ENCODE measurements around the gene MRPL40. TPM values are rescaled to one million over a fixed set of nuclear protein-coding genes. Genes with fewer than 3 reads are reported as not detected.

Gene MRPL40
- total RNA-seq, 1 donor from 2014 or later, result 23.3 TPM

GRCh38 chr22:19450363-19451175 is 18.2 kb downstream of the MRPL40 start:
- intact Hi-C loops (cut with DNase I), result no loop called here
- Histone ChIP-seq H3K27ac (no peak overlapping the region), H3K36me3 (peaks cover 0 to 48% of the 10 kb centered on the region in 2 donors), H3K9me3 (no peaks in the 10 kb centered on the region), H3K4me1 (peaks cover 25% of the 10 kb centered on the region), H3K4me3 (no peak overlapping the region), H3K27me3 (no peaks in the 10 kb centered on the region)
- DNase-seq (ENCODE audit: extremely low spot score in 2 of 2), result no peak
- no peak for TF ChIP-seq POLR2AphosphoS5 (IDR thresholded peaks at IDR 0.05; ENCODE audit: insufficient read depth in 1 of 2, low read depth in 1 of 2)
- no peak for TF ChIP-seq CTCF (IDR thresholded peaks at IDR 0.05)
- TF ChIP-seq POLR2A (IDR thresholded peaks at IDR 0.05), result no peak

GRCh38 chr22:19451570-19451969 is 19.2 kb downstream of the MRPL40 start:
- no peak overlapping the region for H3K4me3 ChIP-seq
- H3K27me3 ChIP-seq, result no peaks in the 10 kb centered on the region
- TF ChIP-seq POLR2A (IDR thresholded peaks at IDR 0.05) (no peak), CTCF (IDR thresholded peaks at IDR 0.05) (no peak), POLR2AphosphoS5 (IDR thresholded peaks at IDR 0.05; ENCODE audit: insufficient read depth in 1 of 2, low read depth in 1 of 2) (no peak)
- DNase-seq (ENCODE audit: extremely low spot score in 2 of 2), result no peak
- peaks cover 0 to 58% of the 10 kb centered on the region in 2 donors for H3K36me3 ChIP-seq
- H3K27ac ChIP-seq, result no peak overlapping the region
- H3K4me1 ChIP-seq, result peaks cover 15% of the 10 kb centered on the region
- intact Hi-C loops (cut with DNase I), result no loop called here
- no peaks in the 10 kb centered on the region for H3K9me3 ChIP-seq

GRCh38 chr22:19453718-19454117 is 21.4 kb downstream of the MRPL40 start:
- no peaks in the 10 kb centered on the region for H3K27me3 ChIP-seq
- H3K4me3 ChIP-seq, result no peak overlapping the region
- no peak for TF ChIP-seq POLR2AphosphoS5 (IDR thresholded peaks at IDR 0.05; ENCODE audit: insufficient read depth in 1 of 2, low read depth in 1 of 2)
- no peak for TF ChIP-seq CTCF (IDR thresholded peaks at IDR 0.05)
- TF ChIP-seq POLR2A (IDR thresholded peaks at IDR 0.05), result no peak
- DNase-seq (ENCODE audit: extremely low spot score in 2 of 2), result no peak
- H3K4me1 ChIP-seq, result peaks cover 3% of the 10 kb centered on the region
- no peaks in the 10 kb centered on the region for H3K9me3 ChIP-seq
- H3K36me3 ChIP-seq, result peaks cover 0 to 72% of the 10 kb centered on the region in 2 donors
- H3K27ac ChIP-seq, result no peak overlapping the region
- intact Hi-C loops (cut with DNase I), result no loop called here

GRCh38 chr22:19454156-19454555 is 21.8 kb downstream of the MRPL40 start:
- DNase-seq (ENCODE audit: extremely low spot score in 2 of 2), result no peak
- Histone ChIP-seq H3K9me3 (no peaks in the 10 kb centered on the region), H3K4me3 (no peak overlapping the region), H3K36me3 (peaks cover 0 to 72% of the 10 kb centered on the region in 2 donors), H3K27me3 (no peaks in the 10 kb centered on the region), H3K27ac (no peak overlapping the region), H3K4me1 (no peaks in the 10 kb centered on the region)
- intact Hi-C loops (cut with DNase I), result no loop called here
- TF ChIP-seq POLR2A (IDR thresholded peaks at IDR 0.05), result no peak
- TF ChIP-seq CTCF (IDR thresholded peaks at IDR 0.05), result no peak
- TF ChIP-seq POLR2AphosphoS5 (IDR thresholded peaks at IDR 0.05; ENCODE audit: insufficient read depth in 1 of 2, low read depth in 1 of 2), result no peak

- Histone ChIP-seq H3K4me1 (no peaks in the 10 kb centered on the region), H3K9me3 (no peaks in the 10 kb centered on the region), H3K27me3 (no peaks in the 10 kb centered on the region), H3K36me3 (peaks cover 0 to 72% of the 10 kb centered on the region in 2 donors), H3K27ac (no peak overlapping the region), H3K4me3 (no peak overlapping the region)
- intact Hi-C loops (cut with DNase I), result no loop called here
- DNase-seq (ENCODE audit: extremely low spot score in 2 of 2), result no peak
- no peak for TF ChIP-seq POLR2A (IDR thresholded peaks at IDR 0.05)
- TF ChIP-seq CTCF (IDR thresholded peaks at IDR 0.05), result no peak
- no peak for TF ChIP-seq POLR2AphosphoS5 (IDR thresholded peaks at IDR 0.05; ENCODE audit: insufficient read depth in 1 of 2, low read depth in 1 of 2)
These were observed 22.7 kb downstream of the MRPL40 start for GRCh38 chr22:19455033-19455432.

All from vagina (tissue), 2 donors.